Measurements from ENCODE around the gene SFTPD. TPM values are rescaled to one million over a fixed set of nuclear protein-coding genes. Genes with fewer than 3 reads are reported as not detected.
A peak's percentile ranks its signal among the peaks of the same experiment; 100 is the strongest.

SFTPD gene
- total and polyA plus RNA-seq, 2 donors (not counting 1 experiment from before 2014, with no cell fraction given) = not detected

DNA sequence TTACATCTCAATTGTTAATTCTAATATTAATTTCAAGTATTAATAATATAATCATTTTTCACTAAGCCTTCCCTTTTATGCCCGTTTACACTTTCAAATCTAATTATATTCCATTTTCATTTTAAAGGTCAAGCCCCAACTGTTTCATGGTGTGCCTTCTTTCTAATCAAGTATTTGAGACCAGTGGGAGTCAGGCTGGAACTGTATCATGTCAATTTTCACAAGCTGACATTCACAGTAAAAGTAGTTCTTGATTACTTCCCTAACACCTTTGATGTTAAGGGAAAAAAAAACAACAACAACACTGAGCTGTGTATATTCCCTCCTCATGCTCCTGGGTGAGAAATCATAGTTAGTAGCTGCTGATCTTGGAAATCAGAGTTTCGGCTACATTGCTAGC is 38.1 kb downstream of the SFTPD start:
- Histone ChIP-seq H3K27me3 (ENCODE audit: control insufficient read depth, insufficient read depth, low read length) (no peaks in the 10 kb centered on the region), H3K9ac (ENCODE audit: insufficient read depth, low read length) (no peak overlapping the region), H3K79me2 (ENCODE audit: control insufficient read depth, insufficient read depth, low read length) (no peaks in the 10 kb centered on the region), H4K20me1 (ENCODE audit: control insufficient read depth, extremely low read depth, insufficient read depth, low read length) (no peaks in the 10 kb centered on the region), H3K36me3 (ENCODE audit: control insufficient read depth, insufficient read depth, low read length) (no peaks in the 10 kb centered on the region), H3K9me3 (ENCODE audit: control insufficient read depth, insufficient read depth, low read depth, low read length) (no peaks in the 10 kb centered on the region), H3K27ac (ENCODE audit: insufficient read depth, low read length) (no peak overlapping the region), H3K4me2 (ENCODE audit: extremely low read depth, insufficient read depth, low read length) (no peak overlapping the region), H2AFZ (ENCODE audit: low read length) (no peak overlapping the region), H3K4me1 (ENCODE audit: control insufficient read depth, extremely low read depth, insufficient read depth, low read length) (no peaks in the 10 kb centered on the region), H3K4me3 (replicated peaks in 1 of 4; ENCODE audit: control extremely low read depth in 1 of 4, insufficient read depth in 1 of 4, low read depth in 3 of 4, low read length in 4 of 4) (no peak overlapping the region)
- no peak for DNase-seq (ENCODE audit: low read depth in 2 of 2)
- no peak for TF ChIP-seq CTCF (conservative IDR thresholded peaks at IDR 0.05 in 1 of 2, IDR thresholded peaks at IDR 0.05 in 1 of 2; ENCODE audit: low read depth in 1 of 2, low read length in 2 of 2)
- TF ChIP-seq EZH2 (IDR thresholded peaks at IDR 0.05; ENCODE audit: low read length, missing control alignments) = no peak

GRCh38 chr10:79910344-79910743 is 38.6 kb downstream of the SFTPD start:
- H3K27ac ChIP-seq (ENCODE audit: insufficient read depth, low read length) = no peak overlapping the region
- no peak overlapping the region for H3K4me2 ChIP-seq (ENCODE audit: extremely low read depth, insufficient read depth, low read length)
- no peaks in the 10 kb centered on the region for H3K79me2 ChIP-seq (ENCODE audit: control insufficient read depth, insufficient read depth, low read length)
- peaks cover under 1% of the 10 kb centered on the region for H3K4me1 ChIP-seq (ENCODE audit: control insufficient read depth, extremely low read depth, insufficient read depth, low read length)
- no peak for TF ChIP-seq EZH2 (IDR thresholded peaks at IDR 0.05; ENCODE audit: low read length, missing control alignments)
- TF ChIP-seq CTCF (conservative IDR thresholded peaks at IDR 0.05 in 1 of 2, IDR thresholded peaks at IDR 0.05 in 1 of 2; ENCODE audit: low read depth in 1 of 2, low read length in 2 of 2) = no peak
- H3K27me3 ChIP-seq (ENCODE audit: control insufficient read depth, insufficient read depth, low read length) = no peaks in the 10 kb centered on the region
- no peak for DNase-seq (ENCODE audit: low read depth in 2 of 2)
- no peak overlapping the region for H3K9ac ChIP-seq (ENCODE audit: insufficient read depth, low read length)
- no peaks in the 10 kb centered on the region for H4K20me1 ChIP-seq (ENCODE audit: control insufficient read depth, extremely low read depth, insufficient read depth, low read length)
- no peak overlapping the region for H2AFZ ChIP-seq (ENCODE audit: low read length)
- H3K36me3 ChIP-seq (ENCODE audit: control insufficient read depth, insufficient read depth, low read length) = no peaks in the 10 kb centered on the region
- no peak overlapping the region for H3K4me3 ChIP-seq (replicated peaks in 1 of 4; ENCODE audit: control extremely low read depth in 1 of 4, insufficient read depth in 1 of 4, low read depth in 3 of 4, low read length in 4 of 4)
- H3K9me3 ChIP-seq (ENCODE audit: control insufficient read depth, insufficient read depth, low read depth, low read length) = no peaks in the 10 kb centered on the region

DNA sequence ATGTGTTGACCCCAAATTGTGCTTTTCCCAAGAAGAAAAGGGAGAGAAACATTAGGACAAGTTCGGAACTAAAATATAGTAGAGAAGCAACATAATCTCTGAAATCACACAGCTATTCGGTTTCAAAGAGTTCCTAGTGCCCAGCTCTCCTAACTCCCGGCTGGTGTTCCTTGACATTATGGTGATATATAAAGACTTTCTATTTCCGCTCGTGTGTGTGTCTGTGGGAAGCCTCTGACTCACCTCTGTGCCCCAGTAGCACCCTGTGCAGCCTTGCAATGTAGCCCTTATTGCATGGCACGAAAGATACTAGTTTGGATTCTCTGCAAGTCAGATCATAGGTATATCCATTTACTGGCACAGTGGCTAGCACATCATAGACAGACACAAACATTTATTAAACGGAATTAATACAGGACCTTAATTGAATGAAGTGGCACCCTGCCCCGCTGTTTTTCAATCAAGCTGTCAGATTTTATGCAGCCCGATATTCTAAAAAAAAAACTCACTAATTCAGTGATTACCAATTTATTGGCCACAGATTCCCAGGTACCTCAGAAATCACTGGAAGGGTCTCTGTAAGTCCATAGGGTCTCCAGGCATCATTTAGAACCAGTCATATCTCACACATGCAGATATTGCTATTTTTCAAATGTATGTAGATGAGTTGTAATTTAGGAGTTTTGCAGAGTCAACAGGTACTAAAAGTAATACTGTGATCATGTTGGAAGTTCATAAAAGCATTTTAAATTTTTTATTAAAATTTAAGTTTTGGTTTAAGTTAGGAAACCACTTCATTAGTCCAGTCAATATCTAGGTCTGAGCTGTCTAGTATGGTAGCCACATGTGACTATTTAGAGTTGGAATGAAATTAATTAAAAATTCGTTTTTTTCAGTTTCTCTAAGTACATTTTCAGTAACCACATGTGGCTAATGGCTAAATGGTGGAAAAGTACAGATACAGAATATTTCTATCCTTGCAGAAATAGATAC is 43.3 kb downstream of the SFTPD start:
- peak; percentile 9 to 32 for DNase-seq (ENCODE audit: low read depth in 2 of 2)
- Histone ChIP-seq H3K79me2 (ENCODE audit: control insufficient read depth, insufficient read depth, low read length) (no peaks in the 10 kb centered on the region), H3K9me3 (ENCODE audit: control insufficient read depth, insufficient read depth, low read depth, low read length) (no peaks in the 10 kb centered on the region), H3K4me1 (ENCODE audit: control insufficient read depth, extremely low read depth, insufficient read depth, low read length) (peaks cover 3% of the 10 kb centered on the region), H3K4me2 (ENCODE audit: extremely low read depth, insufficient read depth, low read length) (peak overlapping the region; percentile 90), H3K27ac (ENCODE audit: insufficient read depth, low read length) (no peak overlapping the region), H2AFZ (ENCODE audit: low read length) (peak overlapping the region; percentile 91), H3K27me3 (ENCODE audit: control insufficient read depth, insufficient read depth, low read length) (no peaks in the 10 kb centered on the region), H3K9ac (ENCODE audit: insufficient read depth, low read length) (no peak overlapping the region), H4K20me1 (ENCODE audit: control insufficient read depth, extremely low read depth, insufficient read depth, low read length) (no peaks in the 10 kb centered on the region), H3K36me3 (ENCODE audit: control insufficient read depth, insufficient read depth, low read length) (no peaks in the 10 kb centered on the region), H3K4me3 (replicated peaks in 1 of 4; ENCODE audit: control extremely low read depth in 1 of 4, insufficient read depth in 1 of 4, low read depth in 3 of 4, low read length in 4 of 4) (peak overlapping the region; percentile 62 to 75 (median 66))
- TF ChIP-seq CTCF (conservative IDR thresholded peaks at IDR 0.05 in 1 of 2, IDR thresholded peaks at IDR 0.05 in 1 of 2; ENCODE audit: low read depth in 1 of 2, low read length in 2 of 2) (no peak), EZH2 (IDR thresholded peaks at IDR 0.05; ENCODE audit: low read length, missing control alignments) (no peak)

Measured in fibroblast of lung (primary cell).